HEK293 (cell line): ENCODE results near the gene CHRNA10.
"Not testable (repeated sequence)": the region's sequence is repeated elsewhere in the genome, so short reads cannot be mapped to it uniquely, and the experiment has no call there.

Experiments
- CTCF ChIP-seq: fragments of 450-650 bp; formaldehyde crosslinking; IDR thresholded peaks from 2 replicates; pipeline ENCODE4 v1.5.1; 2016; ENCODE audit warnings: missing biosample characterization, missing genetic modification characterization
- PBX3 ChIP-seq: sonication (generic); formaldehyde crosslinking; IDR thresholded peaks from 2 replicates; pipeline ENCODE4 v1.8.1; 2022; ENCODE audit warnings: mild to moderate bottlenecking, moderate library complexity, missing genetic modification reagents
- SP3 ChIP-seq: fragments of 450-650 bp; formaldehyde crosslinking; IDR thresholded peaks from 2 replicates; pipeline ENCODE4 v1.5.1; 2016; ENCODE audit warnings: missing biosample characterization, missing genetic modification characterization
- ZBTB8A ChIP-seq: fragments of 450-650 bp; formaldehyde crosslinking; IDR thresholded peaks from 2 replicates; pipeline ENCODE4 v1.5.1; 2016; ENCODE audit warnings: missing biosample characterization, missing genetic modification characterization
- ZNF184 ChIP-seq: fragments of 450-650 bp; IDR thresholded peaks from 2 replicates; pipeline ENCODE4 v1.5.1; 2018; ENCODE audit warnings: missing biosample characterization, mild to moderate bottlenecking, missing genetic modification characterization
- ZNF274 ChIP-seq, 2 experiments: fragments of 200-500 bp in 1 of 2; fragments of 450-650 bp in 1 of 2; sonication (Bioruptor generic) in 1 of 2; formaldehyde crosslinking in 1 of 2; IDR thresholded peaks; 2 replicates each; pipeline versions ENCODE4 v1.5.1 to v1.6.1; 2014 to 2016; ENCODE audit warnings: borderline replicate concordance in 1 of 2, inconsistent platforms in 1 of 2, low read length in 1 of 2, missing biosample characterization in 1 of 2, missing genetic modification characterization in 1 of 2
- ZNF585B ChIP-seq: fragments of 450-650 bp; formaldehyde crosslinking; IDR thresholded peaks from 2 replicates; pipeline ENCODE4 v1.5.1; 2016; ENCODE audit warnings: missing biosample characterization, missing genetic modification characterization
- ZSCAN18 ChIP-seq: fragments of 450-650 bp; formaldehyde crosslinking; IDR thresholded peaks from 2 replicates; pipeline ENCODE4 v1.5.1; 2016; ENCODE audit warnings: missing biosample characterization, missing genetic modification characterization

- TF ChIP-seq PBX3 (CRISPR knock-in tag); SP3 (tag by site-specific recombination); CTCF (tag by site-specific recombination); ZNF274 (IDR thresholded peaks at IDR 0.05; ENCODE audit: low read length); ZNF274 (tag by site-specific recombination; IDR thresholded peaks at IDR 0.05; ENCODE audit: borderline replicate concordance); ZBTB8A (tag by site-specific recombination); ZNF184; ZNF585B (tag by site-specific recombination); ZSCAN18 (tag by site-specific recombination): not testable (repeated sequence)
These were observed 21.8 kb downstream of the CHRNA10 start for GRCh38 chr11:3649374-3649773.
